NOMO-1 (cell line): Measurements from ENCODE around the gene UBAP2L.
"Not testable (repeated sequence)": the region's sequence is repeated elsewhere in the genome, so short reads cannot be mapped to it uniquely, and the experiment has no call there.

ENCODE experiments used
- DNase-seq, 2 experiments: peaks; one replicate each; lab custom pipeline; 2025; ENCODE audit not compliant: unreplicated experiment in 2 of 2; lab: John Stamatoyannopoulos, UW

UBAP2L gene

DNA sequence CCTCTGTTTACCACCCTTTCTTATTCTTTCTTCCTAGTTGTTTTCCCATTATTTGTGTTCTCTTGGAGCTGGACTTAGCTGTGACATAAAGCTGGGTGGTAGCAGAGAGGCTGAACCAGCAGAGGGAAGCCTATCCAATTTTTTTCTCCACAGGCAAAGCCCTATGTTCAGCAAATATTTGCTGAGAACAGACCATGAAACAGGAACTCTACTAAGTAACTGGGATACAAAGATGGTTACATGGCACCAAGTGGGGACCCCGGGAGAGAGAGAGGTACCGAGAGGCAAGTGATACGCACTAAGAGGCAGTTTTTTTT lies 21.2 kb upstream of the UBAP2L start:
- no peak for DNase-seq

DNA sequence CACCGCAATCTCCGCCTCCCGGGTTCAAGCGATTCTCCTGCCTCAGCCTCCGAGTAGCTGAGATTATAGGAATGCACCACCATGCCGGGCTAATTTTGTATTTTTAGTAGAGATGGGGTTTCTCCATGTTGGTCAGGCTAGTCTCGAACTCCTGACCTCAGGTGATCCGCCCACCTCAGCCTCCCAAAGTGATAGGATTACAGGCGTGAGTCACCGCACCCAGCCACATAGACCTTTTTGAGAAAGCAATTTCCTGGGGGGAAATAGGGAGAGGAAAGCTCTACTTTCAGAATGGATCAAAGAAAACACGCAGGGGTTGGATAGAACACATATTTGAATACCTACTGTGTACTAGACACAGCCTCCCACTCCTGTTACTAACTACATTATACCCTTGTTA lies 15.0 kb upstream of the UBAP2L start:
- not testable (repeated sequence) for DNase-seq

GRCh38 chr1:154206196-154206595 lies 14.6 kb upstream of the UBAP2L start, which contains the start of gene CFAP141:
CFAP141 (minus strand) TSS chr1:154206333; CDS start chr1:154206307, 26 bp downstream.
- no peak for DNase-seq

GRCh38 chr1:154207262-154207661 lies 13.5 kb upstream of the UBAP2L start:
- DNase-seq: no peak

DNA sequence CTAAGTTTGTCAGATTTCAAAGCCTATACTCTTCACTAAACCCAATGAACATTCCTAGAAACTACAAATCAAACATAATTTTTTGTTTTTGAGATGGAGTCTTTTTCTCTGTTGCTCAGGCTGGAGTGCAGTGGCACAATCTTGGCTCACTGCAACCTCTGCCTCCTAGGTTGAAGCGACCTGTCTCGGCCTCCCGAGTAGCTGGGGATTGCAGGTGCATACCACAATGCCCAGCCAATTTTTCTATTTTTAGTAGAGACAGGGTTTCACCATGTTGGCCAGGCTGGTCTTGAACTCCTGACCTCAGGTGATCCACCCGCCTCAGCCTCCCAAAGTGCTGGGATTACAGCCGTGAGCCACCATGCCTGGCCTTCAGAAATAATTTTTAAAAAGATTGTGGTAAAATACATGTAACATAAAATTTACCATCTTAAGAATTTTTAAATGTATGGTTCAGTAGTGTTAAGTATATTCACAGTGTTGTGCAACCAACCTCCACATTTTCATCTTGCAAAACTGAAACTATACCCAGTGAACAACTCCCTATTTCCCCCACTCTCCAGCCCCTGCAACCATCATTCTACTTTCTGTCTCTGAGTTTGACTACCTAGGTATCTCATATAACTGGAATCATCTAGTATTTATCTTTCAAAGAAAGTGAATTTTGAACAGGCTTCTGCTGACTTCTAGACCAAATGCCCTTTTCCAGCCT lies 11.9 kb upstream of the UBAP2L start:
- DNase-seq: no peak

DNA sequence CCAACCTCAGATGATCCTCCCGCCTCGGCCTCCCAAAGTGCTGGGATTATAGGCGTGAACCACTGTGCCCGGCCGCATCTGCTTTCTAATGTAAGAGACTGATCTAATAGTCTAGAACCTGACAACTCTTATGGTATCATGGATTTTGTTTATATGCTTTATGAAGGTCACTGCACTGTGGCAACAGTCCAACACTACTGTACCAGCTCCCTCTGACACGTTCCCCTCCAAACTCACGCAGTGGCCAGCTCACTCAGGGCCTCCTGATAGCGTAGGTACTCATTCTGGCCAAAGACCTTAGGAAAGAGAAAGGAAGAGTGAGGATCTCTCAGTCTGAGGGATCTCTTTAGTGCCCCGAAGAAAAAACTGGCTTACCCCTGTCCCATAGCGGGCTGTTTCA lies 8.7 kb upstream of the UBAP2L start:
- no peak for DNase-seq

DNA sequence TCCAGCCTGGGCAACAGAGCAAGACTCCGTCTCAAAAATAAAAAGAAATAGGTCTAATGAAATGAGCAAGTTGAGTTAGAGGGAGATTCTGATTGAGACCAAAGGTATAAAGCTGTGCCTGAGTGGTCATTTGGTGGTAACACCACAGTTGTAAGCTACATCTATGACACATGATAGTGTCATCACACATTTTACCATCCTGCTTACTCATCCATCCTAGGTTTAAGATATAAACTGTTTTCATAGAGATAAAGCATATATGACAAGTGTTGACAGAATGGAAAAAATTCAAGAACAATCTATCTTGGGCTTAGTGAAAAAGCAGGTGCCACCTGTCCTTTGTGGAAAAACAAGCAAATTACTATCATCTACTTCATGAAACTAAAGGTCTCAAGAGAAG lies 7.5 kb upstream of the UBAP2L start:
- DNase-seq: no peak

DNA sequence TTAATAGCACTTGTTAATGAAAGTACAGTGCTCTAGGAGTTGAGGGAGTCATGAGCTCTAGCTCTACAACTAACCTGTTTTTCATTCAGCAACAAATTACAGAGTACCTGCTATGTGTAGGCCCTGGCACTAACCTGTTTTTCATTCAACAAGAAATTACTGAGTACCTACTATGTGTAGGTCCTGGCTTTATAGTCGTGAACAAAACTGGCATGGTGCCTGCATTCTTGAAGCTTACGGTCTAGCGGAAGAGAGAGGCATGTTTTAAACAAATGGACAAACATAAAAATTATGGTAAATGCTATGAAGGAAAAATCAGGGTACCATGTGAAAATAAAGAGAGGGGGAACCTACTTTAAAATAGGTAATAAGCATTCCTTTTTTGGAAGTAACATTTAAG lies 2.2 kb upstream of the UBAP2L start:
- no peak for DNase-seq

GRCh38 chr1:154219541-154219940 lies 1.2 kb upstream of the UBAP2L start:
- peak in 1 of 2 experiments; percentile 43 for DNase-seq

DNA sequence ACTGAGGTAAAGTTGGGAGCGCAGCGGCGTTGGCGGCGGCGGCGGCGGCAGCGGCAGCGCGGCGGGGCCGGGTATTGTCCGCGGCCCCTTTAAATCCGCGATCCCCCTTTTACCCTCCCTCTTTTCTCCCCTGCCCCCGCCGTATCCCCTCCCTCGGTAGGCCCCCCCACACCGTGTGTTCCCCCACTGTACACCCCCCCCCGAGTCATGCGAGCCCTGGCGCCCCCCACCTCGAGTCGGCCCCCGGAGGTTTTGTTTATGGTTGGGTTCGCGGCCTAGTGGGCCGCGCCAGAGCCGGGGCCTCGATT lies 169 bp downstream of the UBAP2L start:
- DNase-seq: no peak

DNA sequence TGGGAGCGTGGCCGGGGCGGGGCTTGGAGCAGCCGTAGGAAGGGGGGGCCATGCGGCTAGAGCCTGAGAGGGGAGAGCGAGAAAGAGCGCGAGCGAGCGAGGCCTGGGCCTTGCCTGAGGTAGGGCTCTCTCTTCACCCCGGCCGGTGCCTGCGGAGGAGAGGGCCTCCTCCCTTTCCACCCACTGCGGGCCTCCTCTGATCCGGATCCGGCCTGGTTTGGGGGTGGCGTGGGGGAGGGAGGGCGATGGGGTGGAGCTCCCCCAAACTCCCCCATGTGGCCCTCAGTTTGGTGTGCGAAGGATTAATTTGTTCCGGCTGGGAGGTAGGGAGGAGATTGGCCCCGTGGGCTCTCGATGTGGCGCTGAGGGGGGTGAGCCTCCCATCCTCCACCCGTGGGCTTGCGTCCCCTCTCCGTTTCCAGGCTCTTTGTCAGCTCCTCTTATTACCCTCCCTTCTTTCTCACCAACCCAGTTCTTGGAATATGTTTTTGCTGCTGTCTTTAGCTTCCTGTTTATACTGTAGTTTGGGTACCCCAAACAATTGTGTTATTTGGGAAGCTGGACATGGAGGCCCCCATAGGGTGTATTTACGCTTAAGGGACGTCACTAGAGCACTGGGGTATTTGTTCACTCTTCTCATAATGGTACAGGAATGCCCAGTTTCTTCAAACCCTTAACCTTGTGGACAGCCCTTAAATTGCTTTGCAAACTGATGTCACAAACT lies 685 bp downstream of the UBAP2L start:
- DNase-seq: peak; percentile 13 to 38

- no peak for DNase-seq
These were observed 1.8 kb downstream of the UBAP2L start for GRCh38 chr1:154222518-154222917.

- no peak for DNase-seq
These were observed 2.2 kb downstream of the UBAP2L start for GRCh38 chr1:154222918-154223317.

DNA sequence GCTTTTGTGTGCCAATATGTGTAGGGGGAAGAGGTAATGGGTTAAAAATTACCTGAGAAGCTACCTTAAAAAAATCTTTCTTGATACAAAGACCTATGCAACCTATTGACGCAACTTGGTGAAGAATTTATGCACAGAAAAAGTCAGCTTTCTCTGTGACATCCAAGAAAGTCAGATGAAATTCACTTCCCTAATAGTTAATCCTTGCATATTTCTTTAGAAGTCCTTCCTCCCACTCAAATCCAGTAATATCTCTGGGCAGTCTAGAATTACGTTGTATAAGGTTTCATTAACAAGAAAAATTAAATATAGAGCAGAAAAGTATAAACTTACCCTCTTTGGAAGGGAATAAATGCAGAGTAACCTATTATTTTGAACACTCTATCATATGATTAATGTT lies 2.9 kb downstream of the UBAP2L start:
- no peak for DNase-seq

DNA sequence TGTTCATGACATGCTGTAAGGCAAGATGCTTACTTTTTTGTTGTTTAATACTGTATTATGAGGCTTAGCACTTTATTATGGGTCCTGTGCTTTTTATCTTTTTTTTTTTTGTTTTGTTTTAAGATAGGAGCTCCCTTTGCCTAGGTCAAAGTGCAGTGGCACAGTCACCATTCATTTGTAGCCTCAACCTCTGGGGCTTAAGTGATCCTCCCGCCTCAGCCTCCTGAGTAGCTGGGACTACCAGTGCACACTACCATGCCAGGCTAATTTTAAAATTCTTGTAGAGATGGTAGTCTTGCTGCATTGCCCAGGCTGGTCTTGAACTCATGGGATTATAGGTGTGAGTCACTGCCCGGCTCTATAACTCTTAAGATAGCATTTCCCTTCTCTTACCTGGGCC lies 4.6 kb downstream of the UBAP2L start:
- no peak for DNase-seq

GRCh38 chr1:154231112-154231511 lies 10.4 kb downstream of the UBAP2L start:
- DNase-seq: not testable (repeated sequence)

DNA sequence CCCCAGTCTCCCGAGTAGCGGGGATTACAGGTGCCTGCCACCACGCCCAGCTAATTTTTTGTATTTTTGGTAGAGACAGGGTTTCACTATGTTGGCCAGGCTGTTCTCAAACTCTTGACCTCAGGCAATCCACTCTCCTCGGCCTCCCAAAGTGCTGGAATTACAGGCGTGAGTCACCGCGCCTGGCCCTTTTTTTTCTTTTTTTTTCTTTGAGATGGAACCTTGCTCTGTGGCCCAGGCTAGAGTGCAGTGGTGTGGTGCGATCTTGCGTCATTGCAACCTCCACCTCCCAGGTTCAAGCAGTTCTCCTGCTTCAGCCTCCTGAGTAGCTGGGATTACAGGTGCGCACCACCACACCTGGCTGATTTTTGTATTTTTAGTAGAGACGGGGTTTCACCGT lies 12.4 kb downstream of the UBAP2L start:
- not testable (repeated sequence) for DNase-seq

DNA sequence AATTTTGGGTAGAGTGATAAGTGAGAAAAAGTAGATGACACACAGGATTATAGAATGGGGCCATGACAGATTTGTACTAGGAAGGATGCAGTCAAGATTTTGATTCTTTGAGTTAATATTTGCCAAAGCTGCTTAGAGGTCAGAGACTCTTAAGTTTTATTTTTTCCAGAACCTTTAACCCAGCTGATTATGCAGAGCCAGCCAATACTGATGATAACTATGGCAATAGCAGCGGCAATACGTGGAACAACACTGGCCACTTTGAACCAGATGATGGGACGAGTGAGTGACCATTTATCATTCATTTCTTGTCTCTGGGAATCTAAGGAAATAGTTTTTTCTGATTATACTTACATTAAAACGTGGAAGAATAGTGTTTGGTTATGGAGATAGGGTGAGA lies 16.1 kb downstream of the UBAP2L start:
- no peak for DNase-seq

GRCh38 chr1:154237435-154237834 lies 16.7 kb downstream of the UBAP2L start:
- no peak for DNase-seq

DNA sequence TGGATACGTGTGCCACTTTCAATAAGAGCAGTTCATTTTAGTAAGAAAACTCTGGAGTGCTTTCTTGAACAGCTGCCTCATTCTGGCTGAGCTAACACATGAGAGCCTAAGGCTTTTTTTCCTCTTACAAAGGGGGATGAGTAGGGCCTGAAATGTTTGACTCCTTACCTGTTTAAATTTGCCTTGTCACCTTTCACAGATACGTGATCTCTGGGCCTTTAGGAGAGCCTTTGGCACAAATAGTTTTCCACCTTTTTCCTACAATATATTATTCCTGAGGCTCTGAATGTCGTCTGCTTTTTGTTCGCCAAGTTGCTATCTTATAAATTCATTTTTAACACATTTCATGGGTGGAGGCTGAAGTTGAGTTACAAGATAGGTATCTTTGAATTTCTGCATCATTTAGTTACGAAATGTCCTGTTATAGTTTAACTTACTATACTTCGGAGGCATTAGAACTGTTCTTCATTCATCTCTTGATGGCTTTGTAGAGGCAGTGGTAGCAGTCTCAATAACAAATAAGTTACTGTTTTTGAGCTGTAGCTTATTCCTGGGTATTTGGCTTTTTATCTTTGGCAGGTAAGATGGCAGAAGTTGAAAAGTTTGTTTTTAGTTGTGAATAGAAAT lies 17.2 kb downstream of the UBAP2L start:
- DNase-seq: no peak

DNA sequence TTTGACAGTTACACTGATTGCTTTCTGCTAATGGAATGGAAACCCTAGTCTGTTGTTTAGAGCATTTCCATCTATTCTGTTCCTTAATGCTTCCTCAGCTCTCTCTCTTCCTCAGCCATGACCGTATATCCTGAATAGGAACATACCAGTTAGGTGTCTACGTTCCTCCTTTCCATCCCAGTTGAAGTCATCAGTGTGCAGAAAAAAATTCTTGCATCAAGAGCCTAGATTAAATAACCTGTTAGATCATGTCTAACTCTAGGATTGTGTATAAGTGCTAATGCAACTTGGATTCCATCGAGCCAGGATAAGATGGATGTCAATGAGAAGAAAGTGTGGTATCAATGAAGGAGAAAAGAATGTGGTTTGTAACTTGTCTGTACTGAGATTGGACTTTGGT lies 18.7 kb downstream of the UBAP2L start:
- no peak for DNase-seq

DNA sequence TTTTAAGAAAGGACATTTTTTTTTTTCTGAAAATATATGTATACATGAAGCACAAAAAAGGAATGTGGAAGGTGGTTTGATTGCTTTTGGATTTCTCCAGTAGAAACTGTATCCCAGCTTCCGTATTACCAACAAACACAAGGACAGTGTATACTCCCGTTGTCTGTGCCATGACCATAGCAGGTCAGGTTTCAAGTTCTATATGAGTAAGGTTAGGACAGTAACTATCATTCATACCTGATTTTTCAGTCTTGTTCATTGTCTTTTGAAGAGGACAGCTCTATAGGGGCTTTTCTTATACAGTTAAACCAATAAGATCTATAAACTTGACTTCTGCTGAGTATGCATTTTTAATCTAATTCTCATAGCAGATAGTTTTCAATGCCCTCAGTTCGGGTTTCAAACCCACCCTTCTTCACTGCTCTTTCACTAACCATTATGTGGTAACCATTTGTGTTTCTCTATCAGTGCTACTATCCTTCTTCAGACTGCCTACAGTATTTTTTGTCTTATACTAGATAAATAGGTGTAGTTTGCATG lies 19.6 kb downstream of the UBAP2L start:
- DNase-seq: no peak
